Heart left ventricle (tissue), 16 donors: Measurements from ENCODE around the gene PMM2. TPM values are rescaled to one million over a fixed set of nuclear protein-coding genes. Genes with fewer than 3 reads are reported as not detected.

Source experiments
- ATAC-seq, 4 donors: fragments of 200-7000 bp; cut with Tn5 transposase; one replicate each; pipeline ENCODE4 v1.9.1; 2020 to 2022; ENCODE audit warnings: moderate library complexity in 4 of 4, mild to moderate bottlenecking in 3 of 4, moderate number of reproducible peaks in 1 of 4
- DNase-seq, 5 donors: peaks; one replicate each; pipeline ENCODE4 v3.0.0-alpha.2; 2020
- H3K27ac ChIP-seq, 12 donors: fragments of 200-600 bp; sonication (generic) in 4 of 12; one replicate each; pipeline versions ENCODE4 v1.5.0 to v1.8.0; 2016 to 2022; ENCODE audit warnings: mild to moderate bottlenecking in 2 of 12
- H3K27me3 ChIP-seq, 9 donors: fragments of 200-600 bp; sonication (generic) in 2 of 9; one replicate each; pipeline versions ENCODE4 v1.5.1 to v1.8.0; 2016 to 2022; ENCODE audit warnings: mild to moderate bottlenecking in 3 of 9
- H3K36me3 ChIP-seq, 9 donors: fragments of 200-600 bp; sonication (generic) in 2 of 9; one replicate each; pipeline versions ENCODE4 v1.5.0 to v1.8.0; 2018 to 2022; ENCODE audit warnings: mild to moderate bottlenecking in 2 of 9
- H3K4me1 ChIP-seq, 12 donors: fragments of 200-600 bp; sonication (generic) in 4 of 12; one replicate each; pipeline versions ENCODE4 v1.5.0 to v1.8.0; 2016 to 2022; ENCODE audit warnings: mild to moderate bottlenecking in 3 of 12
- H3K4me3 ChIP-seq, 12 donors: fragments of 200-600 bp; sonication (generic) in 4 of 12; one replicate each; pipeline versions ENCODE4 v1.5.0 to v1.8.0; 2017 to 2022; ENCODE audit warnings: mild to moderate bottlenecking in 9 of 12, moderate library complexity in 4 of 12
- H3K9me3 ChIP-seq, 12 donors: fragments of 200-600 bp; sonication (generic) in 4 of 12; one replicate each; pipeline versions ENCODE4 v1.5.0 to v1.8.0; 2016 to 2022; ENCODE audit warnings: mild to moderate bottlenecking in 1 of 12
- CTCF ChIP-seq, 12 donors: fragments of 200-600 bp; sonication (generic) in 4 of 12; IDR thresholded peaks; one replicate each; pipeline versions ENCODE4 v1.5.0 to v1.8.0; 2018 to 2022; ENCODE audit warnings: antibody characterized with exemption in 12 of 12, mild to moderate bottlenecking in 5 of 12
- POLR2A ChIP-seq, 2 donors: fragments of 450-650 bp; IDR thresholded peaks; one replicate each; pipeline ENCODE4 v1.6.1; 2017; ENCODE audit warnings: antibody characterized with exemption in 2 of 2, mild to moderate bottlenecking in 2 of 2, moderate library complexity in 2 of 2
- WGBS, 4 donors: extraction: QIAGEN DNeasy Blood & Tissue Kit in 2 of 4; methylation state at CpG; one replicate each; pipeline versions ENCODE4 v1.1.5 to v1.1.7; 2013 to 2018; 5-methylcytosine and 5-hydroxymethylcytosine counted together
- intact Hi-C, 10 donors: fragments of 100-400 bp; cut with DNase I; formaldehyde crosslinking; loops; one replicate each; pipeline versions ENCODE4 v1.11.1 to v1.14.2; 2022
- polyA plus RNA-seq, 2 donors: library from polyadenylated mRNA; stranded (reverse); fragments of 200-250 nt; gene quantifications; one replicate each; pipeline ENCODE4 v1.2.3, GENCODE V29; 2013
- total RNA-seq, 9 donors: library from RNA; depleted of rRNA in 2 of 9; stranded (reverse); fragments of >200 nt in 2 of 9; fragmentation: NEBNext Ultra II Directional in 3 of 9; extraction: Animal tissue kit (Norgen Biotek cat#: 25700) in 3 of 9; gene quantifications; one replicate each; pipeline versions ENCODE4 v1.1.0 to v1.2.4, GENCODE V29; 2016 to 2023
- donor health status: ischemic (EF 13 %, LVEDD 7.1; RV severe dilation, severe dysfunction).
- donor health status: healthy with polysubstance abuse.
- donor health status: DM: no; HTN: yes; CAD: no.
- donor health status: DM: no; HTN: no; CAD: no.
- donor health status: ischemic (EF 25% LVEDD 6.9; RV normal size, moderate dysfunction).
- donor health status: ischemic (EF 25% LVEDD 5.7; RV mildly dilated, moderate dysfunction).
- donor health status: healthy.
- donor health status: DM: yes; HTN: yes; CAD: no.
- donor health status: ischemic (EF 35%, LVEDD 5.7; RV mildly dilated, moderate dysfunction).
- donor health status: nonischemic (EF 11% LVEDD 7.7; RV severe dilation, severe dysfunction).
- donor health status: DM: yes; HTN: yes; CAD: no.
- donor health status: PGD.
- donor health status: ischemic (EF 29% LVEDD 5.4; RV normal size, mild dysfunction).
- donor health status: nonischemic (EF 23%, LVEDD 6.1; RV moderate dilation, normal function).

The PMM2 gene
- total and polyA plus RNA-seq, 11 donors: 9.8 to 29.4 (median 13.4) TPM

- WGBS, 4 donors: 73 to 87% (median 75%) methylated on average over 5 of the region's 5 CpGs
- Histone ChIP-seq H3K27ac (no peak overlapping the region), H3K27me3 (no peaks in the 10 kb centered on the region), H3K9me3 (no peaks in the 10 kb centered on the region), H3K36me3 (peaks cover 5 to 64% (median 57%) of the 10 kb centered on the region in 9 donors), H3K4me1 (peaks cover 0 to 27% (median 19%) of the 10 kb centered on the region in 12 donors), H3K4me3 (no peak overlapping the region)
- intact Hi-C loops: no loop called here
- TF ChIP-seq CTCF (IDR thresholded peaks at IDR 0.05) (no peak), POLR2A (IDR thresholded peaks at IDR 0.05) (no peak)
- ATAC-seq (no peak), DNase-seq (no peak)
These were observed 92.9 kb downstream of the PMM2 start for GRCh38 chr16:8890549-8890921.

- no peak overlapping the region for H3K4me3 ChIP-seq
These were observed 94.5 kb downstream of the PMM2 start for GRCh38 chr16:8892101-8892575.

GRCh38 chr16:8893426-8893825 is 95.8 kb downstream of the PMM2 start:
- ATAC-seq: no peak
- Histone ChIP-seq H3K27me3 (no peaks in the 10 kb centered on the region), H3K27ac (no peak overlapping the region), H3K4me3 (no peak overlapping the region), H3K36me3 (peaks cover 5 to 92% (median 85%) of the 10 kb centered on the region in 9 donors), H3K9me3 (no peaks in the 10 kb centered on the region), H3K4me1 (peaks cover 0 to 9% (median 2%) of the 10 kb centered on the region in 12 donors)
- TF ChIP-seq POLR2A (IDR thresholded peaks at IDR 0.05) (no peak), CTCF (IDR thresholded peaks at IDR 0.05) (no peak)
- 72 to 81% (median 77%) methylated on average over 9 of the region's 9 CpGs for WGBS, 4 donors
- no peak for DNase-seq
- intact Hi-C loops: no loop called here

More at GRCh38 chr16:8892101-8892575, 94.5 kb downstream of the PMM2 start:
- H3K9me3 ChIP-seq: no peaks in the 10 kb centered on the region
- no peak for DNase-seq
- TF ChIP-seq POLR2A (IDR thresholded peaks at IDR 0.05): no peak
- TF ChIP-seq CTCF (IDR thresholded peaks at IDR 0.05): no peak
- H3K27me3 ChIP-seq: no peaks in the 10 kb centered on the region
- 76 to 84% (median 82%) methylated on average over 16 of the region's 16 CpGs for WGBS, 4 donors
- intact Hi-C loops: no loop called here
- H3K4me1 ChIP-seq: peaks cover 0 to 16% (median 9%) of the 10 kb centered on the region in 12 donors
- H3K27ac ChIP-seq: no peak overlapping the region
- no peak for ATAC-seq
- peaks cover 5 to 80% (median 73%) of the 10 kb centered on the region in 9 donors for H3K36me3 ChIP-seq

GRCh38 chr16:8893976-8894690 is 96.5 kb downstream of the PMM2 start:
- H3K4me3 ChIP-seq: no peak overlapping the region
- H3K4me1 ChIP-seq: peaks cover 0 to 9% (median 1%) of the 10 kb centered on the region in 12 donors
- intact Hi-C loops: no loop called here
- H3K9me3 ChIP-seq: no peaks in the 10 kb centered on the region
- DNase-seq (no peak), ATAC-seq (no peak)
- TF ChIP-seq CTCF (IDR thresholded peaks at IDR 0.05) (no peak), POLR2A (IDR thresholded peaks at IDR 0.05) (no peak)
- H3K36me3 ChIP-seq: peaks cover 5 to 99% (median 93%) of the 10 kb centered on the region in 9 donors
- no peak overlapping the region for H3K27ac ChIP-seq
- no peaks in the 10 kb centered on the region for H3K27me3 ChIP-seq
- WGBS, 4 donors: 87 to 92% (median 88%) methylated on average over 11 to 14 of the region's 14 CpGs
